Esophagus squamous epithelium (tissue), 5 donors: ENCODE results near the gene ITPK1. TPM values are rescaled to one million over a fixed set of nuclear protein-coding genes. Genes with fewer than 3 reads are reported as not detected.

Source experiments
- DNase-seq: peaks from one replicate; lab custom pipeline; 2025; lab: John Stamatoyannopoulos, UW
- H3K27ac ChIP-seq, 4 donors: fragments of 200-600 bp; sonication (generic); one replicate each; pipeline ENCODE4 v1.5.1; 2016 to 2019; ENCODE audit warnings: mild to moderate bottlenecking in 1 of 4
- H3K27me3 ChIP-seq, 4 donors: fragments of 200-600 bp; sonication (generic); 1 replicate in 3 of 4; 2 replicates in 1 of 4; pipeline versions ENCODE4 v1.5.1 to v1.6.0; 2017 to 2021; ENCODE audit warnings: antibody characterized with exemption in 1 of 4
- H3K36me3 ChIP-seq, 3 donors: fragments of 200-600 bp; sonication (generic); one replicate each; pipeline ENCODE4 v1.5.1; 2016 to 2019
- H3K4me1 ChIP-seq, 3 donors: fragments of 200-600 bp; sonication (generic); one replicate each; pipeline ENCODE4 v1.5.1; 2017 to 2019
- H3K4me3 ChIP-seq, 4 donors: fragments of 200-600 bp; sonication (generic); 1 replicate in 3 of 4; 2 replicates in 1 of 4; pipeline ENCODE4 v1.5.1; 2016 to 2019; ENCODE audit warnings: mild to moderate bottlenecking in 2 of 4, moderate library complexity in 1 of 4
- H3K9me3 ChIP-seq, 3 donors: fragments of 200-600 bp; sonication (generic); one replicate each; pipeline ENCODE4 v1.5.1; 2016 to 2019
- POLR2A ChIP-seq, 4 donors: fragments of 450-650 bp; IDR thresholded peaks; one replicate each; pipeline ENCODE4 v1.6.1; 2017; ENCODE audit warnings: antibody characterized with exemption in 4 of 4, mild to moderate bottlenecking in 4 of 4, moderate library complexity in 3 of 4
- WGBS, 2 donors: methylation state at CpG; one replicate each; pipeline ENCODE4 v1.1.5; 2018; 5-methylcytosine and 5-hydroxymethylcytosine counted together
- intact Hi-C: fragments of 100-400 bp; cut with DNase I; formaldehyde crosslinking; loops from one replicate; pipeline ENCODE4 v1.15.0; 2022
- total RNA-seq, 4 donors: library from RNA; depleted of rRNA; stranded (reverse); fragments of >200 nt; gene quantifications; one replicate each; pipeline ENCODE4 v1.1.0, GENCODE V29; 2016
- TF ChIP-seq, protein P1 (sequence below), 6 experiments: fragments of 450-650 bp in 4 of 6; fragments of 200-600 bp in 2 of 6; sonication (generic) in 2 of 6; IDR thresholded peaks; one replicate each; pipeline ENCODE4 v1.5.1; 2016 to 2019; ENCODE audit warnings: antibody characterized with exemption in 6 of 6, mild to moderate bottlenecking in 4 of 6, moderate library complexity in 4 of 6
- donor health status: DM: yes; HTN: yes; CAD: no.

ITPK1 gene
- total RNA-seq, 4 donors from 2014 or later = 14.2 to 34.5 (median 25.8) TPM

DNA sequence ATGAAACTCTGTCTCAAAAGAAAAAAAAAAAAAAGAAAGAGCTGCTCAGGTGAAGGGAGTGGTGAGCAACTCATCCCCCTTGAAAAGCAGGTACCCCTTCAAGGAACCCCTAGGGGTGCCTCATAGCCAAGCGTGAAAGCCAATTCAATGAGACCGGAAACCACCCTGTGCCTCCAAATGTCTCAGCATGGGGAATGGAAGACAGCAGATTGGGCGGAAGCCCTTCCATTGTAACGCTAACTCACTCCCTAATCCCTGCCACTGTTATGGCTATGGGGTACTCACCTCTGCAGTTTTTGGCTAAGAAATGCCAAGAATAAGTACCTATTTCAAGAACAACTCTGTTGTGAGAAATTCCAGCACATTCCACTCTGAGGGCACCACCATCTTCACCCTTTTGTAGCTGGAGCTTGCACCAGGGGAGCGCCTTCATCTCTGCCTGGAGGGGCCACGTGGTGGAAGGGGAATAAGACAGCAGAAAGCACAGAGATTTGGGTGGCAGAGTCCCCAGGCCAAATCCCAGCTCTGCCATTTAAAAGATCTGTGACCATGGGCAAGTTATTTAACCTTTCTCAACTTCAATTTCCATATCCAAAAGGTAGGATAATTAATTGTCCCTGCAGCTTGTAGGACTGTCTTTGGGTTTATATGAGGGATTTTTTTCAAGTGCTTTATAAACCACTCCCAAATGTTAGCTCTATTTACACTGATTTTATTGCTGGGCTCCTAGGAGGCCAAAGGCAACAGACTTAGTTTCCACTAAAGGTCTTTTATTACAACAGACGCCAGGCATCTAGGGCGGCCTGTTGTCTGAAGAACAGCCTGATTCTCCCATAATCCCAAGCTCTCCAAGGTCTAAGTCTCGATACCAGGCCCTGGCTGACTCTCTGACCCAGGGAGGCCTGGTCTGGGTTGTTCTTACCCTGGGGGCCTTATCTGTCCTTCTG is 63.9 kb downstream of the ITPK1 start:
- peak overlapping the region in 1 of 4 donors; percentile 14 for H3K27ac ChIP-seq
- no peak overlapping the region for H3K4me3 ChIP-seq
- H3K9me3 ChIP-seq = no peaks in the 10 kb centered on the region
- WGBS, 2 donors = 86 to 90% methylated on average over 9 of the region's 9 CpGs
- DNase-seq = no peak
- H3K36me3 ChIP-seq = peaks cover 0 to 5% (median 0%) of the 10 kb centered on the region in 3 donors
- intact Hi-C loops = no loop called here
- no peaks in the 10 kb centered on the region for H3K27me3 ChIP-seq
- no peak for TF ChIP-seq POLR2A (IDR thresholded peaks at IDR 0.05)
- TF ChIP-seq, protein P1, sequence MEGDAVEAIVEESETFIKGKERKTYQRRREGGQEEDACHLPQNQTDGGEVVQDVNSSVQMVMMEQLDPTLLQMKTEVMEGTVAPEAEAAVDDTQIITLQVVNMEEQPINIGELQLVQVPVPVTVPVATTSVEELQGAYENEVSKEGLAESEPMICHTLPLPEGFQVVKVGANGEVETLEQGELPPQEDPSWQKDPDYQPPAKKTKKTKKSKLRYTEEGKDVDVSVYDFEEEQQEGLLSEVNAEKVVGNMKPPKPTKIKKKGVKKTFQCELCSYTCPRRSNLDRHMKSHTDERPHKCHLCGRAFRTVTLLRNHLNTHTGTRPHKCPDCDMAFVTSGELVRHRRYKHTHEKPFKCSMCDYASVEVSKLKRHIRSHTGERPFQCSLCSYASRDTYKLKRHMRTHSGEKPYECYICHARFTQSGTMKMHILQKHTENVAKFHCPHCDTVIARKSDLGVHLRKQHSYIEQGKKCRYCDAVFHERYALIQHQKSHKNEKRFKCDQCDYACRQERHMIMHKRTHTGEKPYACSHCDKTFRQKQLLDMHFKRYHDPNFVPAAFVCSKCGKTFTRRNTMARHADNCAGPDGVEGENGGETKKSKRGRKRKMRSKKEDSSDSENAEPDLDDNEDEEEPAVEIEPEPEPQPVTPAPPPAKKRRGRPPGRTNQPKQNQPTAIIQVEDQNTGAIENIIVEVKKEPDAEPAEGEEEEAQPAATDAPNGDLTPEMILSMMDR (IDR thresholded peaks at IDR 0.05) = no peak
- H3K4me1 ChIP-seq = peaks cover 0 to 50% (median 16%) of the 10 kb centered on the region in 3 donors

DNA sequence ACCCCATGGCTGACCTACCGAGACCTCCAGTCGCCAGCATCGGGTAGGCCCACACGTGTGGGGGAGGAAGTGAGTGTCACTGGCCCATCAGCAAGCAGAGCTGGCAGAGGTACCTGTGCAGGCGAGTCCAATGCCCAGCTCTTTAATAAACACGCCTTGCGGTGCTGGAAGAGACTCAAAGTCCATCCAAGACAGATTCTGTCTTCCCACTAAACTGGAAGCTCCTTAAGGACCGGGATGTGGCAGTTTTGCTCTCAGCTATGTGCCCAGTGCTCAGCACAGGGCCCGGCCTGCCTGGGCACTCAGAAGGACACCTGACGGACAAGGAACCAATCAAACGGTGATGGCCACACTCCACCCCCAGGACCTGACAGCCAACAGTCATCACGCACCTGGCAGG is 65.0 kb downstream of the ITPK1 start:
- whole genome bisulfite sequencing, 2 donors = 79 to 83% methylated on average over 7 to 11 of the region's 12 CpGs
- H3K27ac ChIP-seq = peak overlapping the region in 3 of 4 donors; percentile 17 to 61 (median 51)
- no peak overlapping the region for H3K4me3 ChIP-seq
- TF ChIP-seq POLR2A (IDR thresholded peaks at IDR 0.05) = no peak
- TF ChIP-seq, protein P1 (IDR thresholded peaks at IDR 0.05) = no peak
- H3K36me3 ChIP-seq = peaks cover 0 to 5% (median 0%) of the 10 kb centered on the region in 3 donors
- no peaks in the 10 kb centered on the region for H3K9me3 ChIP-seq
- no peaks in the 10 kb centered on the region for H3K27me3 ChIP-seq
- intact Hi-C loops = no loop called here
- DNase-seq = no peak
- H3K4me1 ChIP-seq = peaks cover 0 to 50% (median 13%) of the 10 kb centered on the region in 3 donors

DNA sequence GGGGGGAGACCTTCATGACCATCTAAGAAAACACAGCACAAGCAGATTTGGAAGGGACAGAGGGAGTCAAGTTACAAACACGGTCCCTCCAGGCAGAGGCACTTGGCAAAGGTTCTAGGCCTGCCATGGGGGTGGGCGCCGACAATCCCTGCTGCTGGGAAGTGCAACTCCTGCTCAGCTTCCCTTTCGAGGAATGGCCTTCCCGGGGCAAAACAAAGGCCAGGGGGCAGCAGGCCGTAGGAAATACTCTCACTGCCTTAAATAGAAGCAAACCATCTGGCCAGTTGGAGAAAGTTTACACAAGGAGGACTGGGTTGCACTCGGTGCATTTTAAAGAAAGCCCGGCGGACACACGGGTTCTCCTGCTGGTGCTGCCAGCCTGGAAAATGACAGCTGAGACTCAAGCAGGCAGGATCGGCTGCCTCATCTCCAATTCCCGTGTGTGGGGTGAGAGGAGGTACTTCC is 65.8 kb downstream of the ITPK1 start:
- no peak for DNase-seq
- H3K4me3 ChIP-seq = no peak overlapping the region

DNA sequence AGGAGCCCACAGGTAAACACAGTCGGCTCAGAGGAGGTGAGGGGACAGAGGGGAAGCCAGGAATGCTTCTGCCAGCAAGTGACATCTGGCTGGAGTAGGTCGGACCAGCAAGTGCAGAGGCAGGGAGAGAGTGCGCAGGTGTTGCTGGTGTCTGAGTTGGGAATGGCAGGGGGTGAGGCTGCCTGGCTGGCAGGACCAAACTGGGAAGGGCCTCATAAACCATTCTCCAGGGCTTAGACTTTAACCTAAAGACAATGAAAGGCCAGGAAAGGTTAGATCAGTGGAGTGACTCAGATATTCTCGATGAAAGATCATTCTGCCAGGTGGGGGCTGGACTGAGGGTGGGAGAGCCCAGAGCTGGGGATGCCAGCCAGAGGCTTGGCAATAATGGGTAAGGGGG is 66.4 kb downstream of the ITPK1 start:
- peaks cover 0 to 52% (median 24%) of the 10 kb centered on the region in 3 donors for H3K4me1 ChIP-seq
- TF ChIP-seq POLR2A (IDR thresholded peaks at IDR 0.05) = no peak
- TF ChIP-seq, protein P1 (IDR thresholded peaks at IDR 0.05) = no peak
- no peak for DNase-seq
- no peak overlapping the region for H3K4me3 ChIP-seq
- H3K27me3 ChIP-seq = no peaks in the 10 kb centered on the region
- H3K9me3 ChIP-seq = no peaks in the 10 kb centered on the region
- H3K27ac ChIP-seq = peak overlapping the region in 3 of 4 donors; percentile 17 to 61 (median 51)
- intact Hi-C loops = no loop called here
- WGBS, 2 donors = 56 to 65% methylated on average over 3 to 4 of the region's 4 CpGs
- H3K36me3 ChIP-seq = no peaks in the 10 kb centered on the region

More for the DNA sequence above, 65.8 kb downstream of the ITPK1 start:
- WGBS, 2 donors = 57 to 75% methylated on average over 8 to 11 of the region's 12 CpGs
- TF ChIP-seq, protein P1 (IDR thresholded peaks at IDR 0.05) = no peak
- TF ChIP-seq POLR2A (IDR thresholded peaks at IDR 0.05) = no peak
- H3K36me3 ChIP-seq = peaks cover 0 to 3% (median 0%) of the 10 kb centered on the region in 3 donors
- intact Hi-C loops = no loop called here
- H3K4me1 ChIP-seq = peaks cover 0 to 51% (median 18%) of the 10 kb centered on the region in 3 donors
- peak overlapping the region; percentile 3 to 61 (median 34) for H3K27ac ChIP-seq
- no peaks in the 10 kb centered on the region for H3K27me3 ChIP-seq
- H3K9me3 ChIP-seq = no peaks in the 10 kb centered on the region

DNA sequence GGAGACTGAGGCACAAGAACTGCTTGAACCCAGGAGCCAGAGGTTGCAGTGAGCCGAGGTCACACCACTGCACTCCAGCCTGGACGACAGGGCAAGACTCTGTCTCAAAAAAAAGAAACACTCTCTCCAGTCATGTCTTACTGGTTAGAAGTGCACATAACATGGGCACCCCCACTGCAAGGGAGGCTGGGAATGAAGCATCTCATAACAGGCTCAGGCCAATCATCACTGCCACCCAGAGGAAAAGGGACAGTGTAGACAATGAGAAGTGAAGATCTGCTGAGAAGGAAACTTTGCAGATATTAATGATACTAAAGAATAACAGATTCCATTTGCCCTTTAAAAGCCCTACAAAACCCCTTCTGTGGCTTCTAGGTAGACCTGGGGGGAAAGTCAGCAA is 66.9 kb downstream of the ITPK1 start:
- intact Hi-C loops = no loop called here
- H3K27me3 ChIP-seq = no peaks in the 10 kb centered on the region
- WGBS, 2 donors = 83 to 95% methylated on average over 2 of the region's 2 CpGs
- peaks cover 1 to 56% (median 29%) of the 10 kb centered on the region in 3 donors for H3K4me1 ChIP-seq
- DNase-seq = no peak
- no peak overlapping the region for H3K4me3 ChIP-seq
- no peaks in the 10 kb centered on the region for H3K9me3 ChIP-seq
- TF ChIP-seq POLR2A (IDR thresholded peaks at IDR 0.05) = no peak
- TF ChIP-seq, protein P1 (IDR thresholded peaks at IDR 0.05) = no peak
- no peaks in the 10 kb centered on the region for H3K36me3 ChIP-seq
- H3K27ac ChIP-seq = peak overlapping the region in 2 of 4 donors; percentile 51 to 61
